SHP77 (cell line): ENCODE measurements around the gene DDX54.
"Not testable (repeated sequence)": the region's sequence is repeated elsewhere in the genome, so short reads cannot be mapped to it uniquely, and the experiment has no call there.

Experiments used
- DNase-seq, 2 experiments: peaks; one replicate each; lab custom pipeline; 2025; lab: John Stamatoyannopoulos, UW

The DDX54 gene

DNA sequence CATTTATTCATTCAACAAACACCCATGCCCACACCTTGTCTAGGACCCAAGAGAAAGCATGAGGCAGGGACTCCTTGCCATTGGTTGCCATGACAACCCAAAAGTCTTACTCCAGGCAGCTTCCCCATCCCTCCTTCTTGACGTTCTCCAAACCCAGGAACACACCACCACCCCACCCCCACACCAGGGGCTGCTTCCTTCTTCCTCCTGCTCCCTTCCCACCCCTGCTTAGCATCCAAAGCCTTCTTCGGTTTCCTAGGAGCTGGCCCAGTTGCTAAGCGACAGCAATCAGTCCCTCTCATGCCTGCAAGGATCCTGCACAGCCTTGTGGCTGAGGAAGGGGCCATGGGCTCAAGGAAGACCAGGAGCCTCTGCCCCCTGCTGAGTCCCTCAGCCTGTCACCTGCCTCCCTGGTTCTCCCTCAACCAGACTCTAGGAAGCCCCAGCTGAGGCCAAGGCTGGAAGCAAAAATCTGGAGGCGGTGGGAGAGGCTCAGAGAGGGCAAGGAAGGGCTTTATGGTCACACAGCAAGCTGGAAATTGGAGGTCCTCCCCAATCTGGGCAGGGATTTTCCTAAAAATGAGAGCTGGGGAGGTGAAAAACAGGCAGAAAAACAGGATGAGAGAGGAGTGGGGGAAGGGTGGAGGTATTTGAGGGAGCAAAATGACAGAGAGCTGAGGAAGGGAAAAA lies 65.2 kb downstream of the DDX54 start:
- DNase-seq: no peak

DNA sequence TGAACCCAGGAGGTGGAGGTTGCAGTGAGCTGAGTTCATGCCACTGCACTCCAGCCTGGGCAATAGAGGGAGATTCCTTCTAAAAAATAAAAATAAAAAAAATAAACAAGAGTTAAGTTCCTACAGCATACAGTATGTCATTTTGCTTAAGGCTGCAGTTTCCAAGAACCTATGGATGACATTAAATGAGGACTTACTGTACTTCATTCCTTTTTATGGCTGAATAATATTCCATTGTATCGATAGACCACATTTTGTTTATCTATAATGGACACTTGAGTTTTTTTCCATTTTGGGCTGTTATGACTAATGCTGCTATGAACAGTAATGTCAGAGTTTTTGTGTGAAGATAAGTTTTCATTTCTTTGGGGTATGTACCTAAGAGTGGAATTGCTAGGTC lies 67.1 kb downstream of the DDX54 start:
- DNase-seq: no peak

DNA sequence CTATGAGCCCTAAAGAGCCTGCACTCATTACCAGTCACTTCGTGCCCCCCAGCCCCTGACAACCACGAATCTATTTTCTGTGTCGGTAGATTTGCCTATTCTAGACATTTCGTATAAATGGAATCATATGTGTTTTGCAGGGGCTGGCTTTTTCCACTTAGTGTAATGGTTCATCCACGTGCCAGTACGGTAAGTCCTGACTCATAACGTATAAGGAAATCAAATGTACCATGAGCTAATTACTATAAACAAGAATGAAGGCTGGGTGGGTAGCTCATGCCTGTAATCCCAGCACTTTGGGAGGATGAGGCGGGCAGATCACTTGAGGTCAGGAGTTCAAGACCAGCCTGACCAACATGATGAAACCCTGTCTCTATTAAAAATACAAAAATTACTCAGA lies 67.6 kb downstream of the DDX54 start:
- not testable (repeated sequence) for DNase-seq

DNA sequence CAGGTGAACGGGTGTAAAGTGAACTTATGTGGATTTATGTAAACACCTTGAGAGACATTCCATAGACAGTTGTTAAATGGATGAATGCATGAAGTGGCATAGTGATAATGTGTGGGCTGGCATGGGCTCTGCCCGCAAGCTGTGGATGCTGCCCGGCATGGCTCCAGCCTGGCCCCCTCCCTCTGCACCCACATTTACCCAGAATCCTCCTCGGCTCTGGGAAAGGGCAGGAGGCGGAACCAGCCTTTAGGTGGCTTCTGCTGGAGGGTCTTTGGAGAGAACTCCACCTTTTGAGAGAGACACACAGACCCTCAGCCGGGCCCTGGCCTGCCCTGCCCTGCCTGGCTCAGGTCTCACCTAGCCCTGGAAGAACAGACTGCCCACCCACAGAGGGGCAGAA lies 68.4 kb downstream of the DDX54 start:
- DNase-seq: no peak

DNA sequence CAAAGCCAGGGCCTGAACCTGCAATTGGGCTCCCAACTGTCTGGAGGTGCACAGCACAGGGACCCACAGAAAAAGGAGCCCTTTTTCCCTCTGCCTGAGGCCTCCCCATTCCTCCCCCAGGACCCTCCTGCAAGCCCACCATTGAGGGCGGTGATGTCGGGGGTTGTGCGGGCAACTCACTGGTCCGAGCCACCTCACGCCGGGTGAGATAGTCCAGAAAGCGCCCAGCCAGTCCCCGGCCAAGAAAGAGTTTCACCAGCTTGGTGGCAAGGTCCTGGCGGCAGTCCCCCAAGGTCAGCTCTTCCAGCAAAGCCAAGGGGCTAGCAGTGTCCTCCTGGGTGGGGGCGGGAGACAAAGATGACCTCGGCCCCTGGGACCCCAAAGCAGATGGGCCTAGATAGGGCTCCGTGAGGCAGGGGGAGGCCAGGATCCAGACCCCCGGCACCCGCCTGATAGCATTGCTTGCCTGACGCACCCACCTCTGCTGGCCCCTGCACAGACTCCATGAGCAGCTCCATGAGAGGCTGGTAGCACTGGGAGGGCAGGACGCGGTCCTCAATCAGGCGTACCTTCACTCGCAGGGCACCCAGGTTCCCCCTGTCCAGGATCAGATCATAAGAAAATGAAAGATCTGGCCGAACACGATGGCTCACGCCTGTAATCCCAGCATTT lies 69.7 kb downstream of the DDX54 start:
- DNase-seq: no peak

DNA sequence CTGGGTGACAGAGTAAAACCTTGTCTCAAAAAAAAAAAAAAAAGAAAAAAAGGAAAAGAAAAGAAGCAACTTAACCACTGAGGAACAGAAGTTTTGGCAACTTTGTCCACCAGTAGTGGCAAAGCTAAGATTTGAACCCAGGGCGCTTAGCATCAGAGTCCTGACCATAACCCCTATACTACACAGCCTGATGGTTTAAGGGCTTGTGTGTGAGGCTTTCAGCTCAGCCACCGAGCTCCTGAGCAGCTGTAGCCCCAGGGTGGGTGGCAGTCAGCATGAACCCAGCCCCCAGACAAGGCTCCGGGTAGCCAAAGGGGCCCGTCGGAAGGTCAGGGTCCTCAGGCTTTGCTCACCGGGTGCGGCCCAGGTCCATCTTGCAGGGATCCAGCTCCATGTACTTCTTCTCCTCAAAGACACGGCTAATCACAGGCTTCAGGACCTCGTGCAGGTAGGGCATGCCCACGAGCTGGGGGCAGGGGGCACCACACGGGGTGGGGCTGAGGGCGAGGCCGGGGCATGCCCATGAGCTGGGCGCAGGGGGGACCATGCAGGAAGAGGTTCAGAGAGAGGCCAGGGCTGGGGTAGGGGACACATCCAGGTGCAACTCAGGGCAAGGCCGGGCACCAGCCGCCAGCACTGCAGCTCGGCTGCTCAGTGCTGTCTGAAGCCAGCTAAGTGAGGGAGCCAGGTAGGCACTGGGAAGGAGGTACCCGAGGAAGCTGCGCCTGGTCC lies 70.7 kb downstream of the DDX54 start:
- no peak for DNase-seq

DNA sequence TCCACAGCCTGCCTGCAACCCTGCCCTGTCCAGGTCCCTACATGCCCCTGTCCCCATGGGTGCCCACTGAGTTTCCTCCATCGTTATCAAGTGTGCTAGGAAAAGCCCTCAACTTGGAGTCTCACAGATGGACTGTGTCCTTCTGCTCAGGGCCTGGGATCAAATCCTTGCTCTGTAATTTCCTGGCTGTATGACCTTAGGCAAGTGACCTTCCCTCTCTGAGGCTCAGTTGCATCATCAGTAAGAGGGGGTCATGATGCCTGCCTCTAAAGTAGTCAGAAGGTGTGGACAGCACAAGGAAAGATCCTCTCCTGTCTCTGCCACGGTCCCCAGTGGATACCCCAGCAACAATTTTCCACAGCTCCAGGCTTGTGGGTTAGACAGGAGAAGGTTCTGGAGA lies 71.9 kb downstream of the DDX54 start:
- no peak for DNase-seq

DNA sequence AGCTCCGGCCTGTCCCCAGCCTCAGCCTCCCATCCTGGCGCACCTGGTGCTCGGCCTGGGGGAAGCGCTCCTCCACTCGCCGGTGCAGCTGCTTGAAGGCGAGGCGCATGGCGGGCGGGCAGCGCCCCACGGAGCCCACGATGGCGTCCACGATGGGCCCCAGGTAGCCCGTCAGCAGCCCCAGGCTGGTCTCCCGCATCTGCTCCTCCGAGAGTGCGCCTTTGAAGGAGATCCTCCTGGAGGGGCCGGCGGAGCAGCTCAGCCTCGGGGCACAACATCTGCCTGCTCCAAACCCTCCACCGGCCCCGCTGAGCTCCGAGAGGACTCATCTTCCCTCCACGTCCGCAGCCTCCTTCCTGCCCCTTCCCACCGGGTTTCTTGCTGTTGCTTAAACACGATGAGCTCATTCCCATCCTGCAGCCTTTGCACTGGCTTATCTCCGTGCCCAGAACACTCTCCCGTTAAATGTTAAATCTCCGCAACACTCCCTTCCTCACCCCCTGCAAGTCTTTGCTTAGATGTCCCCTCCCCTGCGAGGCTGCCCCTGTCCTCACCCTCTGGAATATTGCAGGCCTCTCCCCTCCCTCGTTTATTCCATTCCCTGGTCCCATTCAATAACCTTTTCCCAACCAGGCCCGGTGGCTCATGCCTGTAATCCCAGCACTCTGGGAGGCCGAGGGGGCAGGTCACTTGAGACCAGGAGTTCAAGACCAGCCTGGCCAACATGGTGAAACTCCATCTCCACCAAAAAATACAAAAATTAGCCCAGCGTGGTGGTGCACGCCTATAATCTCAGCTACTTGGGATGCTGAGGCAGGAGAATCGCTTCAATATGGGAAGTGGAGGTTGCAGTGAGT lies 73.0 kb downstream of the DDX54 start:
- no peak for DNase-seq

DNA sequence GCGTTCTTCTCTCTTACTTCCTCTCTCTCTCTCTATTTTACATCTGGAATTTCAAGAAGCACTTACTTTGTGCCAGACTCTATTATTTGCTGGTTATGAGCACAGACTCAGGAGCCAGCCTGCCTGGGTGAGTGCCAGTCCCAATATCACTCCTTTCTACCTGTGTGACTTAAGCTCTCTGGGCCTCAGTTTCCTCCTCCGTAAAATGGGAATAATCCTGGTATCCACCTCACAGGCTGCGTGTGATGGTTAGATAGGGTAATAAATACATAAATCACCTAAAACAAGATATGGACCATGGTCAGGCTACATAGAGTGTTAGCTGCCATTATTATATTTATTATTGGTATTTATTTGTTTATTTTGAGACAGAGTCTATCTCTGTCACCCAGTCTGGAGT lies 74.0 kb downstream of the DDX54 start:
- no peak for DNase-seq

DNA sequence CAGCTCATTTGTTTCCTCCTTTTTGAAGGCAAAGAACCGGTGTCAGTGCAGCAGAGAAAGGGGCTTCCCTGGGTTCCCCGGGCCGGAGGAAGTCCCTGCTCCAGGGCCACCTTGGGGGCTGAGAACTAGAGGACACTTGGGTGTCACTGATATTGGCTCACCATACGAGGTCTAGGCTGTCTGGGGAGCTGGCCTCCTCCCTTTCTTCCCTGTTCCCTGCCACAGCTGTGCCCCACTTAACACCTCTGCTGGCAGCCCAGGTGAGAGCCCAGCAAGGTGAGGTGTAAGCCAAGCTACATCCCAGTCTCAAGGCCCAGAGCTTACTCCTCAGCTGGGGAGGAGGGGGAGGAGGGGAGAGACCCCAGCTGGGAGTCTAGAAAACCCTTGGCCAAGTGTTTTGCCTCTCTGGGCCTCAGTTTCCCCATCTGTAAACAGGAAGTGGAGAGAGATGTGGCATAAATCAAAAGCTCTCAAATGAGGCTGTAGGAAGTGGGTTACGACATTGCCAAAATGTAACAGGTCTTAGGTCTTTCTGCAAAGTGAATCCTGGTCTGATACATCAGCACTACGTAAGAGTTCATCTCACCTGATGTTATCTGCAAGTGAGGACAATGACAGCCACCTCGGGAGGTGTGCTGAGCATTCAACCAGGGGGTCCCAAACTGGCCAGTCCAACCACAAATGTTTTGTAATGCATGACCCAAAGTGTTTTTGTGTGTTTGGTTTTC lies 75.2 kb downstream of the DDX54 start:
- no peak for DNase-seq

DNA sequence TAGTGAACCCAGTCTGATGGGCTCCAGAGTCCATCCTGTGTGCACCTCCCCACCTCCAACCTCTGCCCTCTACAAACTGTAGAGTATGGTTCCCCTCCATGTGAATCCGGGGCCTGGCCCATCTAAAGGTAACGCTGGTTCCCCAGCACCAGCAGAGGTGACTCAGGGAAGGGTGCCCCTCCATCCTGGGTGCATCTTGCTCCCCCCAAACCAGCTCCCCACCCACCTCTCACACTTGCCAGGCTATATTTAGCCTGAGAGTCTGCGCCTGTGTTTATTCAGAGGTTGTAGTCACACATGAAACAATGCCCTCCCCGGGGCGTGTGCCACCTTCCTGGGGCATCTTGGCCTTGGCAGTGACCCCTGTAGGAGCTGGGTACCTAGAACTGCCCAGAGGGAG lies 75.9 kb downstream of the DDX54 start:
- no peak for DNase-seq

DNA sequence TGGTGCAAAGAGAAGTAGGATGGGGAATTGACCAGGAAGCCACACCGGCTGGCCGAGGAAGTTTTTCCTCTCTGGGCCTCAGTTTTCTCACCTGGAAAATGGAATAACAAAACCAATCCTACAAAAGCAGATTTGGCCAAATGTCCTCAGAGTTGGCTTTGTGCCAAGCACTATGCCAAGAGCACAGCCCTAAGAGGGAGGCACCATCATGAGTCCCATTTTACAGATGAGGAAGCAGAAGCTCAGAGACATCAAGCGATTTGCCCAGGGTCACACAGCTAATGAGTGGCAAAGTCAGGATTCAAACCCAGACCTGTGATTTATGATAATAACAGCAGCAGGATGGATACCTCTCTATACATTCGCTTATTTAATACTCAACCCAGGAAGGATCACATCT lies 77.0 kb downstream of the DDX54 start:
- DNase-seq: no peak
